Right lobe of liver (tissue), 4 donors: ENCODE results near the gene GNAT1.

Experiments
- CTCF ChIP-seq, 4 donors: fragments of 200-600 bp in 3 of 4; fragments of 450-650 bp in 1 of 4; IDR thresholded peaks; one replicate each; pipeline versions ENCODE4 v1.5.1 to v1.8.0; 2016 to 2022; ENCODE audit warnings: antibody characterized with exemption in 4 of 4, mild to moderate bottlenecking in 2 of 4
- POLR2A ChIP-seq: fragments of 450-650 bp; IDR thresholded peaks from one replicate; pipeline ENCODE4 v1.6.1; 2017; ENCODE audit warnings: antibody characterized with exemption, mild to moderate bottlenecking
- donor health status: DM: no; HTN: no; CAD: no.
- donor health status: DM: no; HTN: no; CAD: no.
- donor health status: DM: no; HTN: yes; CAD: no.

GRCh38 chr3:50230104-50230793 is 38.8 kb downstream of the GNAT1 start:
- TF ChIP-seq CTCF (IDR thresholded peaks at IDR 0.05), result no peak
- TF ChIP-seq POLR2A, result no peak
